ENCODE measurements around the gene CYP17A1.

Gene CYP17A1

DNA sequence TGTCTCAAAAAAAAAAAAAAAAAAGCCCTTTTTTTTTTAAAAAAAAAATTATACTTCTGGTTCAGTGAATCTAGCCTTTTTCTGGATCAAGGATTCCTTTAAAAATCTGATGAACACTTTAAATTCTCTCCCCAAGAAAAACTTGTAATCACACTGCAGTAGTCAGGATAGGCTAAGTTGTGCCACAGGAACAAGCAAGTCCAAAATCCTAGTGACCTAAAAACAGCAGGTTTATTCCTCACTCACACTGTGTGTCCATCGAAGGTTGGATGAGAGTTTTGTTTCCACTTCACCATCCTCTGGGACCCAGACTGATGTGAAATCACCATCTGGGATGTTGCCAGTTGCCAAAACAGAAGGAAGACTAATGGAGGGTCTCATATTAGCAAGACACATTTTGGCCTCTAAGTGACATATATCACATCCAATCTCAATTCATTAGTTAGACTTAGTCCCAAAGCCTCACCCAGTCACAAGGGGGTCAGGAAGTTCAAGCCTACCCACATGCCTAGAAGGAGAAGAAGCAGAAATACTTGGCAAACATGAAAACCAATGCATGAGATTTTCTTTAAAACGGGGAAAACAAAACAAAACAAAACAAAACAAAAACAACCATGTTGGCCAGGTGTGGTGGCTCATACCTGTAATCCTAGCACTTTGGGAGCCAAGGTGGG is 32.7 kb downstream of the CYP17A1 start:
- DNase-seq (ENCODE audit: low read depth in 1 of 2, low spot score in 1 of 2), result no peak

DNA sequence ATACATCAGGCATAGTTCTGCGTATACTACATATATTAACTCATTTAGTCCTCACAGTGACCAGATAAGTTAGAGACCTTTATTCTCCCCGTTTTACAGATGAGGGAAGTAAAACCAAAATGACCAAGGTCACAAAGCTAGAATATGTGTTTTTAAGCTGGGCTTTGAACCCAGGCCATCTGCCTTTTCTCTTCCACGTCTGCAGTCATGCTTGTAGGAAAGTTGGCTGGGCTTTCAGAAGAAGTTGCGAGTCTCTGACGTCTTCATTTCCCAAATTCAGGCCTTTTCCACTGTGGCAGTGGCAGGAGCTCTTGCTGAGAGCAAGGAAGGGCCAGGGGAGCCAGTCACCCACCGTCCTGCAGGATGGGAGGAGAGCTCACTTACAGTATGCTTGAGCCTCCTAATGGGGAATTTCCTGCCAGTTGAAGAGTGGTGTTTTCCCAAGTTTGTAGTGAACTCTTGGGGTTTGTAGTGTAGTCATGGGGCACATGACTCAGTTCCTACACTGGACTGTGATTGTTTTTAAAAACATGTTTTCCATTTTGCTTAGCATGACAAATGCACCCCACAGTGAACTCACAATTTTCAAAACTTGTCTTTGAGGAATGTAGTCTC is 34.2 kb downstream of the CYP17A1 start:
- DNase-seq (ENCODE audit: low read depth in 1 of 2, low spot score in 1 of 2), result no peak

GRCh38 chr10:102801978-102802377 is 35.2 kb downstream of the CYP17A1 start:
- DNase-seq (ENCODE audit: low read depth in 1 of 2, low spot score in 1 of 2), result no peak

DNA sequence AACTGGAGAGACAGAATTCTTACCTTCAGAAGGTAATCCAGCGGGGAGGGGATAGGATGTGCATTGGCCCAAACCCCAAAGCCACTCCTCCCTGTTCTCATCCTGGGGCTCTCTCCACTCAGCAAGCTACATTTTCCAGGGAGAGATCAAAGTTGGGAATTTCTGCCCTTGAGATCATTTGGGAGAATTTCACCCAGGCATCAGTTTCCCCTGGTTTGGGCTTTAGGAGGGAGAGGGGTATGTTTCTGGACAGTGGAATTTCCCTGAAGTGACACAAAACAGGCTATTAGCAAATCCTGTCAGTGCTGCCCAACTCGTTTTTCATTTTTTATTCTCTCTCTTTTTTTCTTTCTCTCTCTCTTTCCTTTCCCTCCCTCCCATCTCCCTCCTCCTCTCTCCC is 35.7 kb downstream of the CYP17A1 start:
- DNase-seq (ENCODE audit: low read depth in 1 of 2, low spot score in 1 of 2), result no peak

- no peak for DNase-seq (ENCODE audit: low read depth in 1 of 2, low spot score in 1 of 2)
Measured at GRCh38 chr10:102800611-102801335, 36.4 kb downstream of the CYP17A1 start.

DNA sequence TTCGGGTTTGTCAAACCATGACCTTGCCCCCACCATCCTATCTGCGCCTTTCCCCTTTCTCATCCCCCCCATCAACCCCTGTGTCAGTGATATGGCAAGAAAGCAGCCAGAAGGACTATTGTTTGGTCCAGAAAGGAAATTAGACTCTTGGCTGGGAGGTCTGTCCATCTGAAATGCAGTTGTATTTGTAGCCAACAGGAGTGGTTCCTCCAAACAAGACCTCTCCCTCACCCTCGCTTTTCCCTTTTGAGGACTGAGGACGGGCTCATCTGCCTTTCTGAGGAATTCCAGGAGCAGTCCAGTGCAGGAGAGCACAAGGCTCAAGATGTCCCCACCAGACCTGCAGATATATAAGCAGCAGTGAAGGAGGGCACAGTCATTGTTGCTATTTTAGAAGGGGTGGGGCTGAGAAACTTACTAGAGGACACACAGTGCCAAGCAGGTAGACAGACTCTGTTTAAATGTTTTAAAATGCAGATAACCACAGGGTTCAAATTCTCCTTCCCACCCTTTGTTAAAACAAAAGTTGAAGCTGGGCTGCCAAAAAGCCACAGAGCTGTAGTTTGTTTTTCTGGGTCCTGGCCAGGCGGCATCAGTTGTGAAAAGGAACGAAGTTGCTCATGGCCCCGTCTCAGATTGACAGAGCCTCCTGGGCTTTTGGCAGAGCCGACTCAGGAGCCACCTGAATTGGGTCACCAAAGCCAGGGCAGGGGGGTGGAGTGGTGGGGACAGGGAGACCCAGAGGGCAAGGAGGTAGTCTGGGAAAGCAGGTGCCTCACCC is 37.3 kb downstream of the CYP17A1 start:
- no peak for DNase-seq (ENCODE audit: low read depth in 1 of 2, low spot score in 1 of 2)

DNA sequence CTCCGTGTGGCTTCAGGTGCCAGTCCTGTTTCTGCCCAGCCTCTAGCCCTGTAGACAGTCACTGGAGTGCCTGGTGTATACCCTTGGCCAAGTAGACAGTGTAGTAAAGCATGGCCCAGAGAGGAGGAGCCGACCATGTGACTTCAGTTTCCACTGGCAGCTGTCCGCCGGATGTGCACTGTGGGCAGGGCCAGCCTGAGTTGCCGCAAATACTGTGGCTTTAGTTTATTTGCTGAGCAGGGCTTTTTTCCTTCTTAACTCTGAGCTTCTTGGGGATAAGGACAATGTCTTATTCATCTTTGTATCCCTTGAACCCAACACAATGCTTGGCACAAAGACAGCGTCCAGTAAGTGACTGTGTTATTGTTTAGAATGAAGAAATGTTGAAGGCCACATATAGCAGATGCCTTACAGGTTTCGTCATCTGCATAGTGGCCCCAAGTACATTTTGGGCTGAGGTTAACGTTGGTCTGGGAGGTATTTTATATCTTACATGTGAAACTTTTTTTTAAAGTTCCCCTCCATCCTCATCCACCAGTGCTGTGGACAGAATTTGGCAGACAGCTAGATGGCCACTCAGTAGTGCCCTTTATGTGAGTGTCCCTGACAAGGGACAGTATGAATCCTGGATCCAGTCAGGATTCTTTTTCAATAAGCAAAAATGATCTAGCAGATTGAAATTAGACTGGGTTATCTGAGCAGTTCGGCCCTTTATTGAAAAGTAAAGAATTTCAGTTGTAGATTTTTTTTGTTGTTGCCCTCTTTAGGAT is 40.6 kb downstream of the CYP17A1 start:
- DNase-seq (ENCODE audit: low read depth in 1 of 2, low spot score in 1 of 2), result peak in 1 of 2 donors; percentile 16

DNA sequence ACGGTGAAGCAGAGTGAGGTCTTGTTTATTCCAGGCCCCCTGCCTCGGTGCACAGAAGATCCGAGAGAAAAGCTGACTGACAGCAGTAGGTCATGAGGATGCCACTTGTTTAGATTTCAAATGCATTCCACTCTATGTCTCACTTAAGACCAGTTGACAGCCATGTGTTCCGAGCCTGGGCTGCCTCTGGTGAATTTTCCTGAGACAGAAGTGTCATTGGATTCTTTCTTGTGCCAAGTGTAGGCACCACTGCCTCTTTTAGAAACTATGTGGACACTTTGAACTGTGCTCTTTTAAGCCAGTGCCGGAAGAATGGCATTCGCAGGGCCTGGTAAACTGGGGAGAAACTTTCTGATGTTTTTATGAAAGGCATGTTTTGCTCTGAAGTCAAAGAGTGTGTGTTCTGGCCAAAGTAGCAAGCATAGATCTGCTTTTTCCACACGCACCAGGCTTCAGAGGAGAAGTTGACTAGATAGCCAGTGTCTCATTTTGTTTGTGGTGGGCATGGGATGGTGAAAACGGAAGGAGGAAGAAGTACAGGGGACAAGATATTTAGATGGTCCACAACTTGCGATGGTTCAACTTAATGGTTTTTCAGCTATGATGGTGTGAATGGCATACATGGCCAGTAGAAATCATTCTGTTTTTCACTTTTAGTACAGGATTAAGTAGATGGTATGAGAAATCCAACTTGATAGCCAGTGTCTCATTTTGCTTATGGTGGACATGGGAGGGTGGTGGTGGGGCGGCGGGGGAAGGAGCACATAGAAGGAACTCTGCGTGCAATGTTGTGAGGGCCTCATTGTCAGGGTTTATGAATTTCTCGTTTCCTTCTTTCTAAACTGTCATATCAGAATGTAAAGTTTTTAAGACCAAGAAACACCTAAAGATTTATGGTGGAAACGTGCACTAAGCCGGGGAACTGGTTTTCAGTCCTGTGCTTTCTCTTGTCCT is 41.5 kb downstream of the CYP17A1 start:
- DNase-seq (ENCODE audit: low read depth in 1 of 2, low spot score in 1 of 2), result no peak

- no peak for DNase-seq (ENCODE audit: low read depth in 1 of 2, low spot score in 1 of 2)
Measured at GRCh38 chr10:102791754-102792395, 45.3 kb downstream of the CYP17A1 start.

DNA sequence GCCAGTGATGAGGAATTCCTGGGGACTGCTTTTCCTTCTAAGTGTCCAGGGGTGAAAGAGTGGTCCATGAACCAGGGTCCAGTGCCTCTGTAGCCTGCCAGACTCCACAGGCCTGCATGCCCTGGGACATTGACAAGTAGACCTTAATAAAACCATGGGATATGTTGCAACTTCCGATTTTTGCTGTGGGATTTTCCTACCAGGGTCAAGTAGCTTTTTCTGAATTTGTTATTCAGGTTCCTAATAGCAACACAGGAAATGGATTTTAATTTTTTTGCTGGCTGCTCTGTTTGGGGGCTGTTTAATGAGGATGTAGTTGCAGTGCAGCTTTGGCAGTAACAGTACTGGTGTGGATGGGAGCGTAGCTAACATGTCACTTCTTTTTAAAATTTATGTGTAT is 51.4 kb downstream of the CYP17A1 start:
- DNase-seq (ENCODE audit: low read depth in 1 of 2, low spot score in 1 of 2), result no peak

- DNase-seq (ENCODE audit: low read depth in 1 of 2, low spot score in 1 of 2), result no peak
Measured at GRCh38 chr10:102783568-102783967, 53.6 kb downstream of the CYP17A1 start.

- DNase-seq (ENCODE audit: low read depth in 1 of 2, low spot score in 1 of 2), result no peak
Measured at GRCh38 chr10:102782673-102783551, 54.3 kb downstream of the CYP17A1 start.

DNA sequence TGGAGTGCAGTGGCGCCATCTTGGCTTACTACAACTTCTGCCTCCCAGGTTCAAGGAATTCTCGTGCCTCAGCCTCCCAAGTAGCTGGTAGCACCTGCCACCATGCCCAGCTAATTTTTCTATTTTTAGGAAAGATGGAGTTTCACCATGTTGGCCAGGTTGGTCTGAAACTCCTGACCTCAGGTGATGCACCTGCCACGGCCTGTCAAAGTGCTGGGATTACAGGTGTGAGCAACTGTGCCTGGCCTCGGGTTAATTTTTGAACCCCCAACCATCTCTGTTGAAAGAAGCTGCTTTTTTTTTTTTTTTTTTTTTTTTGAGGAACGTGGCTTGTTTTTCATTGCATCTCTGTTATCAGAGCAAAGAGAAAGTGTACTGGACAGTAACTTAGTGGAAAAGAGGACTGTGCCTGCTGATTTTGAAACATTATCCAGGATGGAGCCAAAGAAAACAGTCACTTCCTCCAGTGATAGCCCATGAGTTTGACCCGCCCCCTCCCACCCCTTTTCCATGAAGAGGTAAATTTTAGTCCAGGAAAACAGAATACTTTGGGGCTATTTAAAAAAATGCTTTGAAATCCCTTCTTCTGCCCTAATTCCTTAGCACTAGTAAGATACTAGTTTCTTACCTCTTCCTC is 55.2 kb downstream of the CYP17A1 start:
- DNase-seq (ENCODE audit: low read depth in 1 of 2, low spot score in 1 of 2), result no peak

DNA sequence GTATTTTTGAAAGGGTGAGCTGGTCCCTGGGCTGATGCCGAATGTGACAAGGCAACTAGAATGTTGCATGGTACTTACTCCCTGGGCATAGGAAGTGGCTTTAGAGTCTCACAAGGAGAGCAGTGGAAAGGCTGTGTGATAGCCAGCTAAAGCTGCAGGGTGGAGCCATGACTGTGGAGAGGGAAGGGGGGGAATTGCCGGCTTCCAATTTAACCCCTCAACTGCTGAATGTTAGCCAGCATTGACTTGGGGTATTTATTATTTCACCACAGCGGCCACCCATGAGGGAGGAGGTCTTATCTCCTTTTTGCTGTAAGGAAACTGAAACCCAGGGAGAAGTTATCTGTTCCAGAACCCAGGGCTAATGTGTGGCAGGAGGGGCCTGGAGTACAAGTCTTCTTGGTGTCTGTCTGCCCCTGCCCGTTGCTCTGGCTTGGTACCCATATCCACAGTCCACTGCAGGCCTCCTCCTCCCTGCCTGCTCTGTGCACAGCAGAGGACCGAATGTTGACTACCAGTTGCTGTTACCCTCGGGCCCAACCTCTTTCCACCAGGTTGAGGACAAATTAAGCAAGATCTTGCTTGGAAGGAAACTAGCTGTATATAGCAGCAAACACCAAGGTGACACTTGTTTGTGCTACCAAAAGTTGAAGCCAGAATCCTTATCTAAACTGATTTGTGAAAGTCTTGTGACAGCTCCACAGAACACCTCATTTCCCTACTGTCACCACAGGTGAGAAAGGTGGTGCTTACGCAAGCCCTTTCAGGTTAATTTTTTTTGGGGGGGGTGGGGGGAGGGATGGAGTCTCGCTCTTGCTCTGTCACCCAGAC is 55.9 kb downstream of the CYP17A1 start:
- DNase-seq (ENCODE audit: low read depth in 1 of 2, low spot score in 1 of 2), result no peak
